SKM-1 (cell line): ENCODE measurements around the gene AKR1C3.
"Not testable (repeated sequence)": the region's sequence is repeated elsewhere in the genome, so short reads cannot be mapped to it uniquely, and the experiment has no call there.

Experiments
- DNase-seq: peaks from one replicate; lab custom pipeline; 2025; ENCODE audit not compliant: unreplicated experiment; lab: John Stamatoyannopoulos, UW

Gene AKR1C3

GRCh38 chr10:5088703-5089261 lies 5.4 kb upstream of the AKR1C3 start:
- DNase-seq = no peak

- DNase-seq = peak; percentile 15
Measured at GRCh38 chr10:5089865-5090264, 4.3 kb upstream of the AKR1C3 start.

- DNase-seq = no peak
Measured at GRCh38 chr10:5090551-5090950, 3.7 kb upstream of the AKR1C3 start.

GRCh38 chr10:5091196-5091595 lies 3.0 kb upstream of the AKR1C3 start:
- no peak for DNase-seq

- no peak for DNase-seq
Measured at GRCh38 chr10:5092375-5092774, 1.8 kb upstream of the AKR1C3 start.

GRCh38 chr10:5092848-5093790 lies 1.1 kb upstream of the AKR1C3 start:
- no peak for DNase-seq

GRCh38 chr10:5095687-5096086 lies 1.5 kb downstream of the AKR1C3 start:
- DNase-seq = no peak

GRCh38 chr10:5096108-5096507 lies 1.9 kb downstream of the AKR1C3 start:
- DNase-seq = no peak

- DNase-seq = not testable (repeated sequence)
Measured at GRCh38 chr10:5102479-5102878, 8.3 kb downstream of the AKR1C3 start.

GRCh38 chr10:5103481-5103880 lies 9.3 kb downstream of the AKR1C3 start:
- DNase-seq = no peak

GRCh38 chr10:5105626-5106025 lies 11.4 kb downstream of the AKR1C3 start:
- DNase-seq = no peak

- DNase-seq = no peak
Measured at GRCh38 chr10:5106553-5106952, 12.3 kb downstream of the AKR1C3 start.

- no peak for DNase-seq
Measured at GRCh38 chr10:5107860-5108526, 13.8 kb downstream of the AKR1C3 start.

- no peak for DNase-seq
Measured at GRCh38 chr10:5108658-5109416, 14.6 kb downstream of the AKR1C3 start.

- not testable (repeated sequence) for DNase-seq
Measured at GRCh38 chr10:5109861-5110260, 15.6 kb downstream of the AKR1C3 start.

GRCh38 chr10:5116621-5117020 lies 22.4 kb downstream of the AKR1C3 start:
- DNase-seq = no peak

GRCh38 chr10:5117026-5117425 lies 22.8 kb downstream of the AKR1C3 start:
- no peak for DNase-seq

GRCh38 chr10:5119997-5120396 lies 25.8 kb downstream of the AKR1C3 start:
- not testable (repeated sequence) for DNase-seq

- DNase-seq = no peak
Measured at GRCh38 chr10:5123886-5124285, 29.7 kb downstream of the AKR1C3 start.

GRCh38 chr10:5125315-5126044 lies 31.3 kb downstream of the AKR1C3 start:
- DNase-seq = no peak

- no peak for DNase-seq
Measured at GRCh38 chr10:5135581-5135980, 41.4 kb downstream of the AKR1C3 start.
